GM23338 (cell line): Measurements from ENCODE around the gene ZBTB5. TPM values are rescaled to one million over a fixed set of nuclear protein-coding genes. Genes with fewer than 3 reads are reported as not detected.
A peak's percentile ranks its signal among the peaks of the same experiment; 100 is the strongest.

Experiments used
- ATAC-seq: fragments of 200-7000 bp; cut with Tn5 transposase; 3 replicates; pipeline ENCODE4 v1.9.1; 2020
- DNase-seq: peaks from one replicate; pipeline ENCODE4 v3.0.0-alpha.2; 2015; ENCODE audit warnings: low spot score
- H2AFZ ChIP-seq: fragments of 200-600 bp; sonication (generic); 2 replicates; pipeline ENCODE4 v1.8.0; 2016; ENCODE audit warnings: antibody characterized with exemption, mild to moderate bottlenecking, moderate library complexity
- H3F3A ChIP-seq: fragments of 200-600 bp; sonication (generic); replicated peaks from 2 replicates; pipeline ENCODE4 v1.8.0; 2017; ENCODE audit warnings: antibody characterized with exemption, mixed run types, low read depth
- H3K27ac ChIP-seq: fragments of 200-600 bp; sonication (generic); 2 replicates; pipeline ENCODE4 v1.6.1; 2016; ENCODE audit warnings: low read depth
- H3K27me3 ChIP-seq: fragments of 200-600 bp; sonication (generic); 2 replicates; pipeline ENCODE4 v1.8.0; 2016; ENCODE audit warnings: mild to moderate bottlenecking, mixed run types, moderate library complexity; ENCODE audit not compliant: insufficient read depth
- H3K36me3 ChIP-seq: fragments of 200-600 bp; sonication (generic); 2 replicates; pipeline ENCODE4 v1.8.0; 2016; ENCODE audit warnings: mild to moderate bottlenecking; ENCODE audit not compliant: insufficient read depth
- H3K4me1 ChIP-seq: fragments of 200-600 bp; sonication (generic); 2 replicates; pipeline ENCODE4 v1.8.0; 2016; ENCODE audit warnings: mild to moderate bottlenecking, moderate library complexity; ENCODE audit not compliant: insufficient read depth
- H3K4me2 ChIP-seq: fragments of 200-600 bp; sonication (generic); 2 replicates; pipeline ENCODE4 v1.7.1; 2017; ENCODE audit warnings: mixed run types
- H3K4me3 ChIP-seq: fragments of 200-600 bp; sonication (generic); 2 replicates; pipeline ENCODE4 v1.6.1; 2016; ENCODE audit warnings: mixed run types
- H3K79me2 ChIP-seq: fragments of 200-600 bp; sonication (generic); replicated peaks from 2 replicates; pipeline ENCODE4 v1.8.0; 2017; ENCODE audit warnings: mild to moderate bottlenecking; ENCODE audit not compliant: insufficient read depth
- H3K9me2 ChIP-seq: fragments of 200-600 bp; sonication (generic); 2 replicates; pipeline ENCODE4 v1.8.0; 2017; ENCODE audit not compliant: insufficient read depth
- H4K20me1 ChIP-seq: fragments of 200-600 bp; sonication (generic); replicated peaks from 2 replicates; pipeline ENCODE4 v1.8.0; 2017; ENCODE audit warnings: mild to moderate bottlenecking; ENCODE audit not compliant: insufficient read depth
- H3K27ac Mint-ChIP-seq: 2 replicates; pipeline ENCODE4 v1.8.0; 2020; ENCODE audit warnings: inconsistent platforms, mild to moderate bottlenecking, moderate library complexity, mixed read lengths
- H3K27me3 Mint-ChIP-seq: 3 replicates; pipeline ENCODE4 v1.8.0; 2022; ENCODE audit warnings: low read depth, mild to moderate bottlenecking, moderate library complexity, mixed read lengths, inconsistent platforms; ENCODE audit not compliant: insufficient read depth, poor library complexity
- H3K36me3 Mint-ChIP-seq: 3 replicates; pipeline ENCODE4 v1.8.0; 2021; ENCODE audit warnings: low read depth, mild to moderate bottlenecking, inconsistent platforms, moderate library complexity, mixed read lengths
- H3K4me1 Mint-ChIP-seq: 3 replicates; pipeline ENCODE4 v1.8.0; 2020; ENCODE audit warnings: mild to moderate bottlenecking, inconsistent platforms, mixed read lengths
- H3K4me3 Mint-ChIP-seq: 3 replicates; pipeline ENCODE4 v1.8.0; 2021; ENCODE audit warnings: moderate library complexity, mild to moderate bottlenecking, inconsistent platforms, mixed read lengths
- H3K9me3 Mint-ChIP-seq: 3 replicates; pipeline ENCODE4 v1.8.0; 2020; ENCODE audit warnings: moderate library complexity, mild to moderate bottlenecking, inconsistent platforms, mixed read lengths
- STAT1 ChIP-seq: IDR thresholded peaks from one replicate; pipeline ENCODE4 v1.6.1; 2016; ENCODE audit warnings: antibody characterized with exemption; ENCODE audit not compliant: unreplicated experiment
- polyA plus RNA-seq: library from polyadenylated mRNA; unstranded; fragments of >200 nt; fragmentation: Nextera tagmentation; extraction: Ambion mirVana; gene quantifications from 2 replicates; pipeline ENCODE4 v1.2.1, GENCODE V29; 2016
- total RNA-seq: library from RNA; depleted of rRNA; stranded (reverse); fragments of >200 nt; shearing (Covaris generic); gene quantifications from 2 replicates; pipeline ENCODE4 v1.2.3, GENCODE V29; 2014; rRNA removed
- TF ChIP-seq, protein P1 (sequence below), 2 experiments: fragments of 200-600 bp in 1 of 2; sonication (generic) in 1 of 2; conservative IDR thresholded peaks; 2 replicates each; pipeline versions ENCODE4 v1.5.1 to v1.6.1; 2016 to 2017; ENCODE audit warnings: antibody characterized with exemption in 2 of 2, low read depth in 2 of 2, mild to moderate bottlenecking in 2 of 2, moderate library complexity in 1 of 2

The ZBTB5 gene
- total and polyA plus RNA-seq, 2 experiments from 2014 or later = 2.8 to 19.5 TPM

DNA sequence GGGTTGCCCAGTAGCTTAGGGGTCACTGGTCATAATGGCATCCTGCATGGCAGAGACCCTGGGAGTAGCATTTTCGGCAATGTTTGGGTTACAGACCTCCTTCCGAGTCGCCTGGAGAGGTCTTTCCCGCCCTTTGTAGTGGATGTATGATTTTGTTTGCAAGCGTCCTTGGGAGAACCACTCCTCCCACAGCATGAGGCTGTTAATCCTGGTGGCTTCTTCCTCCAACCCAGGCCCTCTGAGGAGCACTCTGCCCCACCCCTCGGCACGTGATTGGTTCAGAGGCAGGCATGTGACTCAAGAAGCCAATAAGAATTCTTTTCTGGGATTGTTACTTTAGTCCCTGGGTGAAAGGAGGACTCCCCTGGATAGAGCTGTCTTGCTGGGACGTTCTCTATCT is 73.0 kb downstream of the ZBTB5 start (continued):
- TF ChIP-seq, protein P1, sequence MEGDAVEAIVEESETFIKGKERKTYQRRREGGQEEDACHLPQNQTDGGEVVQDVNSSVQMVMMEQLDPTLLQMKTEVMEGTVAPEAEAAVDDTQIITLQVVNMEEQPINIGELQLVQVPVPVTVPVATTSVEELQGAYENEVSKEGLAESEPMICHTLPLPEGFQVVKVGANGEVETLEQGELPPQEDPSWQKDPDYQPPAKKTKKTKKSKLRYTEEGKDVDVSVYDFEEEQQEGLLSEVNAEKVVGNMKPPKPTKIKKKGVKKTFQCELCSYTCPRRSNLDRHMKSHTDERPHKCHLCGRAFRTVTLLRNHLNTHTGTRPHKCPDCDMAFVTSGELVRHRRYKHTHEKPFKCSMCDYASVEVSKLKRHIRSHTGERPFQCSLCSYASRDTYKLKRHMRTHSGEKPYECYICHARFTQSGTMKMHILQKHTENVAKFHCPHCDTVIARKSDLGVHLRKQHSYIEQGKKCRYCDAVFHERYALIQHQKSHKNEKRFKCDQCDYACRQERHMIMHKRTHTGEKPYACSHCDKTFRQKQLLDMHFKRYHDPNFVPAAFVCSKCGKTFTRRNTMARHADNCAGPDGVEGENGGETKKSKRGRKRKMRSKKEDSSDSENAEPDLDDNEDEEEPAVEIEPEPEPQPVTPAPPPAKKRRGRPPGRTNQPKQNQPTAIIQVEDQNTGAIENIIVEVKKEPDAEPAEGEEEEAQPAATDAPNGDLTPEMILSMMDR (conservative IDR thresholded peaks at IDR 0.05; ENCODE audit: low read depth in 2 of 2) = no peak

DNA sequence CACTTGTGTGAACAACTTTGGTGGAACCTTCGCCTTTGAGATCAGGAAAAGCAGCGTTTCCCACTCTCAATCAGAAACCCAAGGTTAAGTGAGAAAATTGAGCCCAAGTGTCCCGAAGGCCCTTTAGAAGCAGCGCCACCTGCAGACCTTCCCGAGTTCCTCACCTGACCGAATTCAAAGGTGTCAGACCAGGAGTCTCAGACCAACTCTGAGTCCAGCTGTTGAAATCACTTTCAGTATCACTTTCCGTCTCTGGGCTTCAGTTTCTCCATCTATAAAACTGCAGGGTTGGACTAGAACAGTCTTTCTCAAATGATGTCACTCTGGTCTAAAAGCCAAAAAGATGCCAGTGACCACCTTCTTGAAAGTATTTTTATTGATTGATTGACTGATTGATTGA is 74.5 kb downstream of the ZBTB5 start:
- DNase-seq = peak; percentile 90
- H3K4me1 ChIP-seq = no peaks in the 10 kb centered on the region
- no peak overlapping the region for H3K4me3 ChIP-seq
- H3K79me2 ChIP-seq = no peaks in the 10 kb centered on the region
- H3K4me2 ChIP-seq = no peak overlapping the region
- H4K20me1 ChIP-seq = no peaks in the 10 kb centered on the region
- no peak overlapping the region for H2AFZ ChIP-seq
- Mint-ChIP-seq H3K4me3 (no peak overlapping the region), H3K9me3 (no peaks in the 10 kb centered on the region), H3K27me3 (peaks cover 3% of the 10 kb centered on the region), H3K4me1 (peaks cover 3% of the 10 kb centered on the region; the same call in 1 of the 3 replicates), H3K27ac (no peak overlapping the region), H3K36me3 (no peaks in the 10 kb centered on the region)
- TF ChIP-seq, protein P1 (conservative IDR thresholded peaks at IDR 0.05; ENCODE audit: low read depth in 2 of 2) = peak; percentile 82 to 88
- TF ChIP-seq STAT1 = no peak
- no peaks in the 10 kb centered on the region for H3K9me2 ChIP-seq
- ATAC-seq = peak; percentile 84
- no peak overlapping the region for H3K27ac ChIP-seq
- no peaks in the 10 kb centered on the region for H3F3A ChIP-seq
- no peaks in the 10 kb centered on the region for H3K36me3 ChIP-seq
- no peaks in the 10 kb centered on the region for H3K27me3 ChIP-seq

Other genes with a start within 250 kb of the ZBTB5 start
- 120 and 128 TPM in 2 replicates for gene GRHPR, start 42.8 kb downstream of the ZBTB5 start, total RNA-seq
- 62.4 and 69.0 TPM in 2 replicates for gene GRHPR, start 42.8 kb downstream of the ZBTB5 start, polyA plus RNA-seq
- gene POLR1E, start 20.5 kb upstream of the ZBTB5 start, total RNA-seq = 36.0 and 45.5 TPM in 2 replicates
- gene POLR1E, start 20.5 kb upstream of the ZBTB5 start, polyA plus RNA-seq = 15.4 and 19.2 TPM in 2 replicates
- gene FBXO10, start 110.9 kb upstream of the ZBTB5 start, total RNA-seq = 11.5 and 13.4 TPM in 2 replicates
- 3.4 TPM in 2 replicates for gene FBXO10, start 110.9 kb upstream of the ZBTB5 start, polyA plus RNA-seq
- gene TOMM5, start 127.1 kb upstream of the ZBTB5 start, total RNA-seq = 142 and 158 TPM in 2 replicates
- gene TOMM5, start 127.1 kb upstream of the ZBTB5 start, polyA plus RNA-seq = 529 and 593 TPM in 2 replicates
- gene FRMPD1, start 185.5 kb upstream of the ZBTB5 start, total RNA-seq = 0.12 and 0.63 TPM in 2 replicates
- 0.23 and 0.37 TPM in 2 replicates for gene FRMPD1, start 185.5 kb upstream of the ZBTB5 start, polyA plus RNA-seq